HG03159 (cell line): ENCODE data around the gene PRKN.

ENCODE experiments used
- ATAC-seq: cut with Tn5 transposase; IDR thresholded peaks from one replicate; pipeline ENCODE4 v1.9.1; 2021; ENCODE audit warnings: mild to moderate bottlenecking, moderate library complexity; ENCODE audit not compliant: unreplicated experiment

Gene PRKN

GRCh38 chr6:162622572-162622971 lies 105.0 kb downstream of the PRKN start:
- no peak for ATAC-seq

GRCh38 chr6:162621246-162621645 lies 106.3 kb downstream of the PRKN start:
- no peak for ATAC-seq

DNA sequence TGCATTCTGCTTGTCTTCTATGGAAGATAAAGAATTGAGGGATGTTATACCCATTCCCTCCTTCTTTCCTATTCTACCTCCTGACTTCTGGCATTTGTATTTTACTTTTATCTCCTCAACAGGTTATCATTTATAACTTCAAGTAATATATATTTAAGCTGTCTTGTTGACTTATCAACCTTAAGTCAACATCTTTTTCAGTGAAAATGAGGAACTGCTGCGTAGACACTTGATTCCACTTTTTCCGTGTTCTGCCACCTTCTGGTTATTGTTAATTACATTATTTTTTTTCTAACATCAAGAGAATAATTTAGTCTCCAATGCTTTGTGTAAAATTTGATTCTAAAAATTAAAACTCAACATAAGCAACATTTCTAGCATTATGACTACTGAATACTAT lies 107.5 kb downstream of the PRKN start:
- no peak for ATAC-seq

GRCh38 chr6:162618448-162619002 lies 109.0 kb downstream of the PRKN start:
- no peak for ATAC-seq

DNA sequence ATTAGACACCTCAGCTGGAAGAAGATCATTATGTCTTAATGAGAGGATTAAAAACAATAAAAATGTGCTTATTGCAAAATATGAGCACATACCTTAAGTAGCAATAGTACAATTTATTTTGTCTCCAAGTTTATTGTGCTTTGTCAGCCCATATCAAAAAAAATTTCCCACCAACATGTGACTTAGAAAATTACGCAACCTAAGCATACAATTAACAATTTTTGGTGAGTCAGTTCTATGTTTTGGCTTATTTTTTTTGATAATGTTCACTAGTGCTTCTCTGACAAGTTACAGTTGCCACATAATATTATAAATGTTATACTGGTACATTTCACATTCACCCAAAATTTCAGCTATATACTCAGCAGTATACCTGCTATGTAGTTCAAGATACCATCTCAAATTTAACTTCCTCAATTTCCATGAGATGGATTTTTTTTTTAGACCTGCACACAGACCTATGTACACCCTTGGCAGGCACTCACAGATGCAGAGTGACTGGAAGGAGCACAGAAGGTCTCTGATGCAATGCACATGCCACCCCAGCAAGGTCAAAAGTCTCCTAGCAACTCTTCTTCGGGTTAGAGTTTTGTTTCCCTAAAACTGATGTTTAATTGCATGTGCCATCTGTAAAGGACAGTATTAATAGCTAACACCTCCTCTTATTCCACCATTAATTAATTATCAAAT lies 112.4 kb downstream of the PRKN start:
- no peak for ATAC-seq

DNA sequence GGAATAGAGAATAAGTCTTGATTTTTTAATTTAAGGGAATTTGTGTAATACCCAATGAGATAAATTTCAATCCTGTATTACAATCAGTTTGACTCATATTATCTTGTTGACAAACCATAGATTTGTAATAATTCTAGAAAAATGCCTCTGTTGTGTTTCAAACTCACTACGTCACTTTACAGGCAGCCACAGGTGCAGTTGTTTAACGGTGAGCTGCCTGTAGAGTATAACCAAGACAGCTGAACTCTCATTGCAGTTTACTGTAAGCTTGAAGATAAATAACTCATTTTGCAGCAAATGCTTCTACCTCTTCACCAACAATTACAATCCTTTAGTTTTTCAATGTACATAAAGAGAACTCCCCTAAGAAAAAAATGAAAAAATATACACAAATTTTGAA lies 114.3 kb downstream of the PRKN start:
- no peak for ATAC-seq

GRCh38 chr6:162612613-162613012 lies 115.0 kb downstream of the PRKN start:
- ATAC-seq, result no peak

DNA sequence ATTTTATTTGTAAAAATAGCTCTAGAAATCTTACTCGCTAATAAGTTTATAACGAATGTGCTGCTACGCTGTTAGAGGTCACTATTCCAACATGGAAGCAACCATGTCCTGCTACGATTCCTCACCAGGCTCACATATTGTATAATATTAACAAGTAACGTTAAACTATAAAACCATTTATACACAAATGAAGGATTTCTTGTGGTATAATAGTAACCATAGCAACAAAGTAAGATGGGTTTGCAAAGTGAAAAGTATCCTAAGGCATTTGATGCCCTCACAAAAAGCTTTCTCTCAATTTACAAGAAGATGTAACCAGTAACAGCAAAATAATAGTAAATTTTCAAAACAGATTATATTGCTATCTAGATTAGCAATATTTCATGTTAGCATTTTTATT lies 117.2 kb downstream of the PRKN start:
- no peak for ATAC-seq

DNA sequence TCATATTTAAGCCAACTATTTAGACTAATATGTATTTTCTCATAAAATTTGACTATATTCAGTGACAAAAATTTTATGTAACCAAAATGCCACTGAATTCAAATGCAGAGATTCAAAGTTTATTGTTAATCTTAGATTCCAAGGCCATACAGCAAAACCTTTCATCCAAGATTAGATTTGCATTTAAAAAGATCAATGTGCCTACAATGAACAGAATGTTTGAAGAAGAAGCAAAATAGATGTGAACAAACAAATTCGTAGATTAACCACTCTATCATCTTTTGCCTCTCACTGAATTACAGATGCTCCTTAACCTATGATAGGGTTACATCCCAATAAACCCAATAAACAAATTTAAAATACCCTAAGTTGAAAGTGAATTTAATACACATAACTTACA lies 121.7 kb downstream of the PRKN start:
- no peak for ATAC-seq

DNA sequence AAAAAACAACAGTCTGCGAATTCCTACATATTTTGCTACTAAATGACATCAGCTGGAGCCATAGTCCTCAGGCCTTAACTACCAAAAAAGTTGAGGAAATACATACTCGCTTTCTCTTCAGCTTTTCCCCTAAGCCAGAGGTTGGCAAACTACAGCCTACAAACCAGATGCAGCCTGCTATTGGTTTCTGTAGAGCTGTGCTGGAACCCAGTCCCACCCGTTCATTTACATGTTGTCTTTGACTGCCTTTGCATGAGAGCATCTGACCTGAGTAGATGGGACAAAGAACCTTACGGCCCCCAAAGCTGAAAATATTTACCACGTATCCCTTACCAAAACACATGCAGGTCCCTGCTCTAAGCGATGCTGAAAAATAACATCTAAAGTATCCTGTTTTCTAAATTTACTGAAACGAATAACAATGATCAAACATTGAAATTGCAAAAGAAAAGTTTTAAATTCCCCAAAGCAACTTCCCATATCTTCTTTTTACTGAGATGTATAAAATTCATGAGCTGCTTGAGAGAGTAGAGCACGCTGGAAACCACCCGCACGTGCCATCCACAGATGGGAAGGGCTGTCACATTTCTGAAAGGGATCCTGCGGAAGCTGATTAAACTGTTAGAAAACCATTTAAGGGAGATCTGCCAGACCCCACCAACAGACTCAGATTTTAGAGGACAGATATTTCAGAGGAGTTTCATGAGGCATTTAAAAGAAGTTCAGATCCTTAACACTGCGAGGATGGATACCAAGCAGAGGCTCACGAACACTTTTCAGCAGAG lies 124.1 kb downstream of the PRKN start:
- ATAC-seq, result no peak

- ATAC-seq, result no peak
Observed at GRCh38 chr6:162602759-162603158, 124.8 kb downstream of the PRKN start.

GRCh38 chr6:162596676-162597075 lies 130.9 kb downstream of the PRKN start:
- no peak for ATAC-seq

GRCh38 chr6:162591517-162591916 lies 136.0 kb downstream of the PRKN start:
- ATAC-seq, result no peak

GRCh38 chr6:162581988-162582780 lies 145.4 kb downstream of the PRKN start:
- no peak for ATAC-seq

- no peak for ATAC-seq
Observed at GRCh38 chr6:162580619-162581018, 146.9 kb downstream of the PRKN start.

DNA sequence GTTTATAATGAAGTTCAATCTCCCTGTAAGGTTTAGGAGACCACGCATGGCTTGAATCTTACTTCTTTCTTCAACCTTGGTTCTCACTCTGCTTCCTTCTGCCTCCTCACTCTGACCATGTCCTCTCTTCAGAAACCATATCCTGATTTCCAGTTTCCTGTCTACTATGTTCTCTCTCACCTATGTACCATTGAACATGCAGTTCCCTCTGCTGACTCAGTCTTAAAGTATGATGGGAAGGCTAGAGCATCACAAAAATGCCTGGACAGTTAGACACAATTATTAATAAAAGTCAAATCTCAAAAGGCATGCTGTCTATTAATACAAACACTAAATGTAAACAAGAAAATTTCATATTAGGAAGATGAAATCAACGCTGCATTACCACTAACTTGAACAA lies 151.6 kb downstream of the PRKN start:
- ATAC-seq, result no peak

DNA sequence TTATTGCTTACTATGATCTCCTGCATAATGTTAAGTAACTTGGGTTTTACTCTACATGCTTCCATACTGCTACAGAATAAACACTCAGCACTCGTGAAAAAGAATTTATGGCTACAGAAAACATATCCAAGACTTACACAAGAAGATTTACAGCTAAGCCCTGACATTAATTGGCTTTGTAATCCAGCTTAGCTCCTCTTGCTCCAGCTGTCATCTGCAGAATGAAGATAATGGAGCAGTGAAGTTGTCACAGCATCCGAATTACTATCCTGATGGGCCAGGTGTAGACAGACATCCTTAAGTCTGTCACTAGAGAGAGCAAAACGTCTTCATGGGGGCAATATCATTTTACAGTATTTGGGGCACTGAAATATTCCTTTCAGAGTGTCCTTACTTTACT lies 155.3 kb downstream of the PRKN start:
- ATAC-seq, result no peak

GRCh38 chr6:162568266-162568665 lies 159.3 kb downstream of the PRKN start:
- ATAC-seq, result no peak

GRCh38 chr6:162562041-162562440 lies 165.5 kb downstream of the PRKN start:
- no peak for ATAC-seq

DNA sequence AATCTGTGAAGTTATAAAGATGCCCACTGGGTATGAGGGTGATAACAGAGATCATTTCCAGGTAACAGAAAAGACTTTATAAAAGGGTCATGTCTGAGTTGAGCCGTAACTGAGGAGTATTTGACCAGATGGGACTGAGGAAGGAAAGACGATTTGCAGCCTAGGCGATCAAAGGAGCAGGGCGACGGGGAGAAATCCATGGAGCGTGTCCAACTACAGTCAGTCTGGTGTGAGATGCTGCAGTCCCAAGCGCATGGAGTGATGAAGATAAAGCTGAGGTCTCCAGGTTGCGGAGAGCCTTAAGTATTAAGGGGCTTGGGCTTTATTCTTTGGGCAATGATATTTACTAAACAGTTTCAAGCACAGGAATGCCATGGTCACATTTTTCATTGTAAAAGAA lies 166.7 kb downstream of the PRKN start:
- ATAC-seq, result no peak

DNA sequence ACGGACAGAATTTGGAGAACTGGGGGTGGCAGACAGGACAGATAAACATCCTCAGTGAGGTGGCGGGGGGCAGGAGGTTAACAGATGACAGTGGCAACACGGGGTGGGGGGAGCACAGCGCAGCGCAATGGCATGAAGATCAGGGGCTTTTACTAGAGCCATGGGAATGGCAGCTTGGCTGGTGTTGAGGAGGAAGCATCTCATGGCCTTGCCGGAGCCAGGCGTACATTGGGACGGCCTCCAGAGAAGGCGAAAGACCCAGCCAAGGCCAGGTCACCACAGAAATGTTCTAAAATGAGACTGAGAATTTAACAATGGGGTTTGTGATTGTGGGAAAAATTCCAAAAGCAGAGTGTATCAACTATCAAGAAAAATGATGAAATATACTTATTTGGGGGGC lies 173.0 kb downstream of the PRKN start:
- ATAC-seq, result no peak
